NAMALWA (cell line): ENCODE data around the gene DPP4.
"Not testable (repeated sequence)": the region's sequence is repeated elsewhere in the genome, so short reads cannot be mapped to it uniquely, and the experiment has no call there.

Source experiments
- DNase-seq: peaks from one replicate; pipeline ENCODE4 v3.0.0-alpha.2; 2015; ENCODE audit warnings: low spot score

DPP4 gene

GRCh38 chr2:161988589-161988988 lies 85.4 kb downstream of the DPP4 start:
- DNase-seq = no peak

- DNase-seq = no peak
These were observed 86.7 kb downstream of the DPP4 start for GRCh38 chr2:161987311-161987710.

GRCh38 chr2:161983866-161984265 lies 90.1 kb downstream of the DPP4 start:
- DNase-seq = no peak

- DNase-seq = no peak
These were observed 90.7 kb downstream of the DPP4 start for GRCh38 chr2:161983331-161983651.

- DNase-seq = no peak
These were observed 91.3 kb downstream of the DPP4 start for GRCh38 chr2:161982548-161983330.

GRCh38 chr2:161981679-161982250 lies 92.2 kb downstream of the DPP4 start:
- DNase-seq = no peak

GRCh38 chr2:161980976-161981375 lies 93.0 kb downstream of the DPP4 start:
- DNase-seq = no peak

- no peak for DNase-seq
These were observed 94.5 kb downstream of the DPP4 start for GRCh38 chr2:161979490-161979889.

- DNase-seq = not testable (repeated sequence)
These were observed 96.1 kb downstream of the DPP4 start for GRCh38 chr2:161977926-161978325.

- no peak for DNase-seq
These were observed 97.1 kb downstream of the DPP4 start for GRCh38 chr2:161976917-161977316.

- DNase-seq = no peak
These were observed 97.7 kb downstream of the DPP4 start for GRCh38 chr2:161976295-161976694.

GRCh38 chr2:161975813-161976160 lies 98.2 kb downstream of the DPP4 start:
- no peak for DNase-seq

- DNase-seq = no peak
These were observed 98.8 kb downstream of the DPP4 start for GRCh38 chr2:161975062-161975812.

GRCh38 chr2:161974461-161974860 lies 99.6 kb downstream of the DPP4 start:
- DNase-seq = no peak

- DNase-seq = no peak
These were observed 101.1 kb downstream of the DPP4 start for GRCh38 chr2:161972866-161973265.

GRCh38 chr2:161972232-161972631 lies 101.8 kb downstream of the DPP4 start:
- no peak for DNase-seq

GRCh38 chr2:161971551-161971950 lies 102.5 kb downstream of the DPP4 start:
- DNase-seq = no peak

- no peak for DNase-seq
These were observed 104.9 kb downstream of the DPP4 start for GRCh38 chr2:161969159-161969558.

- no peak for DNase-seq
These were observed 108.0 kb downstream of the DPP4 start for GRCh38 chr2:161965994-161966393.

- no peak for DNase-seq
These were observed 109.9 kb downstream of the DPP4 start for GRCh38 chr2:161964160-161964559.

- DNase-seq = no peak
These were observed 111.9 kb downstream of the DPP4 start for GRCh38 chr2:161962160-161962559.

- no peak for DNase-seq
These were observed 113.0 kb downstream of the DPP4 start for GRCh38 chr2:161961061-161961460.

GRCh38 chr2:161956738-161957137 lies 117.3 kb downstream of the DPP4 start:
- DNase-seq = no peak
